GM03348 (cell line): ENCODE data around the gene GRIP1.

Experiments
- DNase-seq: peaks from one replicate; pipeline ENCODE4 v3.0.0; 2012; ENCODE audit warnings: low spot score

The GRIP1 gene

GRCh38 chr12:66678338-66679275 lies at the start of gene GRIP1:
TSS of gene GRIP1 (minus strand) at chr12:66679076. CDS start at chr12:66678904, 172 bp downstream.
- DNase-seq, result no peak

GRCh38 chr12:66726556-66726955 lies 47.7 kb upstream of the GRIP1 start:
- DNase-seq, result no peak

GRCh38 chr12:66725031-66725430 lies 46.2 kb upstream of the GRIP1 start:
- DNase-seq, result no peak

- DNase-seq, result no peak
These were observed 45.7 kb upstream of the GRIP1 start for GRCh38 chr12:66724616-66725015.

- DNase-seq, result no peak
These were observed 45.1 kb upstream of the GRIP1 start for GRCh38 chr12:66724026-66724425.

- DNase-seq, result no peak
These were observed 41.0 kb upstream of the GRIP1 start for GRCh38 chr12:66719862-66720261.

- no peak for DNase-seq
These were observed 38.3 kb upstream of the GRIP1 start for GRCh38 chr12:66717036-66717673.

GRCh38 chr12:66716522-66716921 lies 37.6 kb upstream of the GRIP1 start:
- no peak for DNase-seq

GRCh38 chr12:66714709-66715108 lies 35.8 kb upstream of the GRIP1 start:
- DNase-seq, result no peak

GRCh38 chr12:66713984-66714383 lies 35.1 kb upstream of the GRIP1 start:
- no peak for DNase-seq

GRCh38 chr12:66709893-66710292 lies 31.0 kb upstream of the GRIP1 start:
- no peak for DNase-seq

GRCh38 chr12:66709457-66709773 lies 30.5 kb upstream of the GRIP1 start:
- no peak for DNase-seq

GRCh38 chr12:66708704-66709456 lies 30.0 kb upstream of the GRIP1 start:
- no peak for DNase-seq

- no peak for DNase-seq
These were observed 28.3 kb upstream of the GRIP1 start for GRCh38 chr12:66707002-66707697.

GRCh38 chr12:66699738-66700482 lies 21.0 kb upstream of the GRIP1 start:
- no peak for DNase-seq

GRCh38 chr12:66698558-66698957 lies 19.7 kb upstream of the GRIP1 start:
- DNase-seq, result no peak

GRCh38 chr12:66697404-66697803 lies 18.5 kb upstream of the GRIP1 start:
- no peak for DNase-seq

- no peak for DNase-seq
These were observed 16.1 kb upstream of the GRIP1 start for GRCh38 chr12:66694666-66695613.

- DNase-seq, result peak; percentile 67
These were observed 15.1 kb upstream of the GRIP1 start for GRCh38 chr12:66693901-66694513.

- no peak for DNase-seq
These were observed 14.1 kb upstream of the GRIP1 start for GRCh38 chr12:66692986-66693385.
